Psoas muscle (tissue), 8 donors: ENCODE measurements around the gene SFMBT1. TPM values are rescaled to one million over a fixed set of nuclear protein-coding genes. Genes with fewer than 3 reads are reported as not detected.

Source experiments
- ATAC-seq, 4 donors: fragments of 200-7000 bp; cut with Tn5 transposase; one replicate each; pipeline ENCODE4 v1.9.1; 2020; ENCODE audit warnings: moderate library complexity in 3 of 4, mild to moderate bottlenecking in 2 of 4
- DNase-seq, 2 donors: peaks; one replicate each; pipeline ENCODE4 v3.0.0-alpha.2; 2020
- H3K27ac ChIP-seq: fragments of 200-600 bp; one replicate; pipeline ENCODE4 v1.8.0; 2022
- H3K27me3 ChIP-seq, 3 donors: fragments of 200-600 bp in 1 of 3; one replicate each; pipeline versions ENCODE4 v1.6.1 to v1.8.0; 2013 to 2022; ENCODE audit warnings: low read length in 2 of 3, mild to moderate bottlenecking in 2 of 3, moderate library complexity in 1 of 3; ENCODE audit not compliant: insufficient read depth in 3 of 3
- H3K36me3 ChIP-seq, 2 donors: fragments of 200-600 bp in 1 of 2; one replicate each; pipeline versions ENCODE4 v1.6.1 to v1.8.0; 2013 to 2022; ENCODE audit warnings: low read depth in 1 of 2, mild to moderate bottlenecking in 1 of 2, moderate library complexity in 1 of 2; ENCODE audit not compliant: insufficient read depth in 1 of 2
- H3K4me1 ChIP-seq: fragments of 200-600 bp; one replicate; pipeline ENCODE4 v1.8.0; 2022
- H3K4me3 ChIP-seq: fragments of 200-600 bp; one replicate; pipeline ENCODE4 v1.8.0; 2022; ENCODE audit warnings: mild to moderate bottlenecking
- H3K9me3 ChIP-seq: fragments of 200-600 bp; one replicate; pipeline ENCODE4 v1.8.0; 2022
- CTCF ChIP-seq: fragments of 200-600 bp; IDR thresholded peaks from one replicate; pipeline ENCODE4 v1.8.0; 2022; ENCODE audit warnings: antibody characterized with exemption
- WGBS, 3 donors: extraction: QIAGEN DNeasy Blood & Tissue Kit; methylation state at CpG; one replicate each; pipeline versions ENCODE4 v1.1.6 to v1.1.7; 2013; 5-methylcytosine and 5-hydroxymethylcytosine counted together
- intact Hi-C, 2 donors: fragments of 100-400 bp; cut with DNase I; formaldehyde crosslinking; loops; one replicate each; pipeline versions ENCODE4 v1.11.0 to v1.14.2; 2022
- polyA plus RNA-seq, 3 donors: library from polyadenylated mRNA; stranded (reverse); fragments of 200-250 nt; gene quantifications; one replicate each; pipeline ENCODE4 v1.2.3, GENCODE V29; 2013
- total RNA-seq, 4 donors: library from RNA; stranded (reverse); fragmentation: NEBNext Ultra II Directional in 2 of 4; extraction: Animal tissue kit (Norgen Biotek cat#: 25700) in 2 of 4; gene quantifications; one replicate each; pipeline versions ENCODE4 v1.2.1 to v1.2.4, GENCODE V29; 2021 to 2023
- donor health status: healthy with polysubstance abuse.
- donor health status: DM: no; HTN: no; CAD: no; lungs with moderate emphysema.
- donor health status: Bipolar disorder and iron deficiency.
- donor health status: healthy.
- donor health status: DM: yes; HTN: yes; CAD: no.
- donor health status: DM: no; HTN: no; CAD: no.
- donor health status: DM: no; HTN: no; CAD: no.
- donor health status: DM: yes; HTN: yes; CAD: no.

Gene SFMBT1
- total and polyA plus RNA-seq, 7 donors = 6.7 to 25.0 (median 16.3) TPM

- 91 to 98% (median 94%) methylated on average over 4 of the region's 4 CpGs for WGBS, 3 donors
- no peaks in the 10 kb centered on the region for H3K9me3 ChIP-seq
- peaks cover 18% of the 10 kb centered on the region for H3K4me1 ChIP-seq
- ATAC-seq (no peak), DNase-seq (no peak)
- peaks cover 0 to 14% of the 10 kb centered on the region in 2 donors for H3K36me3 ChIP-seq
- no peak overlapping the region for H3K27ac ChIP-seq
- intact Hi-C loops = no loop called here
- no peaks in the 10 kb centered on the region for H3K27me3 ChIP-seq
- no peak overlapping the region for H3K4me3 ChIP-seq
- no peak for TF ChIP-seq CTCF
Observed at GRCh38 chr3:52879090-52879489, 166.8 kb downstream of the SFMBT1 start.

DNA sequence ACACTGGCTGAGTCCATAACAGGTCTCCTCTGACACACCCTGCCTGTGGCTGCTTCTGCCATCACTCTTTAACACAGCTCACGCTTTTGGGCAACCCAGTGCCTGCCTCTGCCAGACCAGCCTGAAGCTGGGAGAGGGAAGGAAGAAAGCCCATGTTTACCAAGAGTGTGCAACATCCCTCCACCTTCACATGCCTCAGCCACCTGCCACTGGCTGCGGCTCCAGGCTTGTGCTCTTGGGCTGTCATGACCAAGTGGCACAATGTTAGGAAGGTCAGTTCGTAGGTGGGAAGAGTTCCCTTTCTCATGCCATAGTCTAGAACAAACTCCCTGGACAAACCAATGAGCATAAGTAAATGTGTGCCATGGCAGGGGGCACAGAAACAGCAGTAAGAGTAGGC lies 168.8 kb downstream of the SFMBT1 start:
- ATAC-seq = no peak
- WGBS, 3 donors = 89 to 92% (median 91%) methylated on average over 3 of the region's 3 CpGs
- no peaks in the 10 kb centered on the region for H3K9me3 ChIP-seq

DNA sequence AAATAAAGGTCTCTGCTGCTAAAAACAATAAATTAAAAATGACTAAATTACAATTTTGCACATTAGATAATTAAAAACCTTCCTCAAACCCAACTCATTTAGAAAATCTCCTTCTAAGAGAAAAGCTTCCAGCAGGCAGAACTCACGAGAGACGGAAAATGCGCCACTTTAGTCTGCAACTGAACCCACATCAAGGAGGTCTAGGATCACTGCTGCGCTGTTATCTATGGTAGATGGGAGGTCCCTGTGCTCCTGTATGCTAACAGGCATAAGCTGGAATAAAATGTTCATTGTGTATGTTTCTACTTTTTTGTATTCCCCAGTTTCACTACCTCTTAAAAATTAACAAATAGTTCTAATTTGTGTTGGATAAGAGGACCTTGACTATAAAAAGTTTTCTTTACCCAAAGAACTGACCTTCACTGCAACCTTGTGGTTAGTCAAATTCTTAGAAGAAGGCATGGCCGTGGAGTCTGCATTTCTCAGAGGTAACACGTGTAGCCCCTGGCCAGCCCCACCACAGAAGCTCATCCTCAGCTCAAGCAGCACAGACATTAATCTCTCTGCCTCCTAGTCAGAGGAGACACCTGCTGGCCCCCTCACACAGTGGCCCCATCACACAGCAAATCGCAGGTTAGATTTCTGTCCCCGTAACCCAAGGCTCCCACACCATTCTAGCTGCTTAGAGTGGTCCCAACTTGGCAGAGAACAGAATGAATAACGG lies 170.8 kb downstream of the SFMBT1 start:
- H3K9me3 ChIP-seq = no peaks in the 10 kb centered on the region
- H3K27ac ChIP-seq = no peak overlapping the region
- H3K4me1 ChIP-seq = peaks cover 14% of the 10 kb centered on the region
- intact Hi-C loops = no loop called here
- ATAC-seq (no peak), DNase-seq (no peak)
- TF ChIP-seq CTCF = no peak
- peaks cover 0 to 14% of the 10 kb centered on the region in 2 donors for H3K36me3 ChIP-seq
- no peaks in the 10 kb centered on the region for H3K27me3 ChIP-seq
- 83 to 91% (median 84%) methylated on average over 9 of the region's 9 CpGs for WGBS, 3 donors
- H3K4me3 ChIP-seq = no peak overlapping the region

More for the DNA sequence above, 168.8 kb downstream of the SFMBT1 start:
- no peak for DNase-seq
- Histone ChIP-seq H3K27ac (no peak overlapping the region), H3K36me3 (peaks cover 0 to 14% of the 10 kb centered on the region in 2 donors), H3K4me3 (no peak overlapping the region), H3K4me1 (peaks cover 14% of the 10 kb centered on the region), H3K27me3 (no peaks in the 10 kb centered on the region)
- intact Hi-C loops = no loop called here
- no peak for TF ChIP-seq CTCF

- intact Hi-C loops = no loop called here
- ATAC-seq = no peak
Observed at GRCh38 chr3:52874160-52874701, 171.6 kb downstream of the SFMBT1 start.

More at GRCh38 chr3:52874160-52874701, 171.6 kb downstream of the SFMBT1 start:
- no peaks in the 10 kb centered on the region for H3K9me3 ChIP-seq
- TF ChIP-seq CTCF = no peak
- H3K36me3 ChIP-seq = peaks cover 0 to 7% of the 10 kb centered on the region in 2 donors
- H3K4me1 ChIP-seq = peaks cover 14% of the 10 kb centered on the region
- no peak for DNase-seq
- no peak overlapping the region for H3K4me3 ChIP-seq
- 74 to 84% (median 82%) methylated on average over 5 of the region's 5 CpGs for WGBS, 3 donors
- H3K27me3 ChIP-seq = no peaks in the 10 kb centered on the region
- no peak overlapping the region for H3K27ac ChIP-seq
